Calu3 (cell line): Measurements from ENCODE around the gene ZNF470. TPM values are rescaled to one million over a fixed set of nuclear protein-coding genes. Genes with fewer than 3 reads are reported as not detected.

ENCODE experiments used
- BruUV-seq: library from RNA; stranded (reverse); fragments of 400-500 nt; replicated peaks from 2 replicates; lab custom pipeline; 2021; lab: Mats Ljungman, UMichigan
- CTCF ChIA-PET: fragments of 300-600 bp; sonication (Branson Sonifier 250); formaldehyde crosslinking; loops from one replicate; lab custom pipeline; 2022; ENCODE audit warnings: antibody characterized with exemption; lab: Charles Lee
- DNase-seq: peaks from one replicate; pipeline ENCODE4 v3.0.0; 2022
- H3K27ac Mint-ChIP-seq: one replicate; pipeline ENCODE4 v1.8.0; 2022; ENCODE audit warnings: mixed read lengths; ENCODE audit not compliant: unreplicated experiment
- H3K27me3 Mint-ChIP-seq: one replicate; pipeline ENCODE4 v1.8.0; 2022; ENCODE audit warnings: mixed read lengths; ENCODE audit not compliant: unreplicated experiment
- H3K36me3 Mint-ChIP-seq: one replicate; pipeline ENCODE4 v1.8.0; 2022; ENCODE audit warnings: mild to moderate bottlenecking, moderate library complexity, mixed read lengths; ENCODE audit not compliant: insufficient read depth, unreplicated experiment
- H3K4me1 Mint-ChIP-seq: one replicate; pipeline ENCODE4 v1.8.0; 2022; ENCODE audit warnings: mild to moderate bottlenecking, low read depth, mixed read lengths; ENCODE audit not compliant: unreplicated experiment
- H3K4me3 Mint-ChIP-seq: one replicate; pipeline ENCODE4 v1.8.0; 2022; ENCODE audit warnings: mild to moderate bottlenecking, low read depth, moderate library complexity, mixed read lengths; ENCODE audit not compliant: unreplicated experiment
- H3K9me3 Mint-ChIP-seq: one replicate; pipeline ENCODE4 v1.8.0; 2022; ENCODE audit warnings: low read depth, mixed read lengths; ENCODE audit not compliant: unreplicated experiment
- intact Hi-C: fragments of 100-400 bp; cut with micrococcal nuclease; formaldehyde crosslinking; loops from one replicate; pipeline ENCODE4 v1.10.0; 2022; ENCODE audit not compliant: unreplicated experiment
- total RNA-seq: library from RNA; stranded (reverse); gene quantifications from 2 replicates; pipeline ENCODE4 v1.2.3, GENCODE V29; 2022
- TF ChIP-seq, protein P1 (sequence below): fragments of 200-600 bp; IDR thresholded peaks from one replicate; pipeline ENCODE4 v1.8.0; 2022; ENCODE audit warnings: antibody characterized with exemption; ENCODE audit not compliant: unreplicated experiment

Gene ZNF470
- total RNA-seq, 1 experiment from 2014 or later: 0.68 TPM

- Mint-ChIP-seq H3K4me1 (no peaks in the 10 kb centered on the region), H3K9me3 (peaks cover 38% of the 10 kb centered on the region), H3K36me3 (no peaks in the 10 kb centered on the region), H3K27ac (no peak overlapping the region), H3K4me3 (no peak overlapping the region), H3K27me3 (no peaks in the 10 kb centered on the region)
- TF ChIP-seq, protein P1, sequence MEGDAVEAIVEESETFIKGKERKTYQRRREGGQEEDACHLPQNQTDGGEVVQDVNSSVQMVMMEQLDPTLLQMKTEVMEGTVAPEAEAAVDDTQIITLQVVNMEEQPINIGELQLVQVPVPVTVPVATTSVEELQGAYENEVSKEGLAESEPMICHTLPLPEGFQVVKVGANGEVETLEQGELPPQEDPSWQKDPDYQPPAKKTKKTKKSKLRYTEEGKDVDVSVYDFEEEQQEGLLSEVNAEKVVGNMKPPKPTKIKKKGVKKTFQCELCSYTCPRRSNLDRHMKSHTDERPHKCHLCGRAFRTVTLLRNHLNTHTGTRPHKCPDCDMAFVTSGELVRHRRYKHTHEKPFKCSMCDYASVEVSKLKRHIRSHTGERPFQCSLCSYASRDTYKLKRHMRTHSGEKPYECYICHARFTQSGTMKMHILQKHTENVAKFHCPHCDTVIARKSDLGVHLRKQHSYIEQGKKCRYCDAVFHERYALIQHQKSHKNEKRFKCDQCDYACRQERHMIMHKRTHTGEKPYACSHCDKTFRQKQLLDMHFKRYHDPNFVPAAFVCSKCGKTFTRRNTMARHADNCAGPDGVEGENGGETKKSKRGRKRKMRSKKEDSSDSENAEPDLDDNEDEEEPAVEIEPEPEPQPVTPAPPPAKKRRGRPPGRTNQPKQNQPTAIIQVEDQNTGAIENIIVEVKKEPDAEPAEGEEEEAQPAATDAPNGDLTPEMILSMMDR: no peak
- CTCF ChIA-PET: no interaction called here
- DNase-seq: no peak
- BruUV-seq: no TSS peak
- intact Hi-C loops: no loop called here
Measured at GRCh38 chr19:56608274-56608964, 41.2 kb downstream of the ZNF470 start.

GRCh38 chr19:56611288-56611687 is 44.0 kb downstream of the ZNF470 start:
- CTCF ChIA-PET: no interaction called here
- no peaks in the 10 kb centered on the region for H3K4me1 Mint-ChIP-seq
- no TSS peak for BruUV-seq
- intact Hi-C loops: no loop called here
- DNase-seq: no peak
- peaks cover 41% of the 10 kb centered on the region for H3K9me3 Mint-ChIP-seq
- no peak overlapping the region for H3K4me3 Mint-ChIP-seq
- no peak overlapping the region for H3K27ac Mint-ChIP-seq
- H3K36me3 Mint-ChIP-seq: no peaks in the 10 kb centered on the region
- no peaks in the 10 kb centered on the region for H3K27me3 Mint-ChIP-seq
- TF ChIP-seq, protein P1: no peak

GRCh38 chr19:56612737-56613136 is 45.5 kb downstream of the ZNF470 start:
- no peaks in the 10 kb centered on the region for H3K36me3 Mint-ChIP-seq
- H3K4me3 Mint-ChIP-seq: no peak overlapping the region
- TF ChIP-seq, protein P1: no peak
- H3K9me3 Mint-ChIP-seq: peaks cover 45% of the 10 kb centered on the region
- H3K27ac Mint-ChIP-seq: no peak overlapping the region
- BruUV-seq: no TSS peak
- intact Hi-C loops: no loop called here
- DNase-seq: no peak
- CTCF ChIA-PET: no interaction called here
- no peaks in the 10 kb centered on the region for H3K27me3 Mint-ChIP-seq
- no peaks in the 10 kb centered on the region for H3K4me1 Mint-ChIP-seq

GRCh38 chr19:56613639-56614038 is 46.4 kb downstream of the ZNF470 start:
- Mint-ChIP-seq H3K4me3 (no peak overlapping the region), H3K27ac (no peak overlapping the region), H3K9me3 (peaks cover 44% of the 10 kb centered on the region), H3K36me3 (no peaks in the 10 kb centered on the region), H3K4me1 (no peaks in the 10 kb centered on the region), H3K27me3 (no peaks in the 10 kb centered on the region)
- TF ChIP-seq, protein P1: no peak
- BruUV-seq: no TSS peak
- no peak for DNase-seq
- intact Hi-C loops: no loop called here
- CTCF ChIA-PET: interaction anchor here (0.6 kb wide), 1 partner anchor 32 kb away, joined by 3 read pairs; no protein-coding TSS in a partner anchor
